ENCODE results near the gene FAM78A. TPM values are rescaled to one million over a fixed set of nuclear protein-coding genes. Genes with fewer than 3 reads are reported as not detected.

Gene FAM78A
- total and polyA plus RNA-seq, 2 of the 8 experiments (the other 6 are each of a cell fraction or from before 2014, with no cell fraction given): 3.1 TPM

GRCh38 chr9:131302244-131303075, 26.1 kb upstream of the FAM78A start (continued):
- no peak for TF ChIP-seq ATF2 (IDR thresholded peaks at IDR 0.05; ENCODE audit: low read length)

Data from H1 (cell line).